ENCODE results near the gene CPSF3.

CPSF3 gene

DNA sequence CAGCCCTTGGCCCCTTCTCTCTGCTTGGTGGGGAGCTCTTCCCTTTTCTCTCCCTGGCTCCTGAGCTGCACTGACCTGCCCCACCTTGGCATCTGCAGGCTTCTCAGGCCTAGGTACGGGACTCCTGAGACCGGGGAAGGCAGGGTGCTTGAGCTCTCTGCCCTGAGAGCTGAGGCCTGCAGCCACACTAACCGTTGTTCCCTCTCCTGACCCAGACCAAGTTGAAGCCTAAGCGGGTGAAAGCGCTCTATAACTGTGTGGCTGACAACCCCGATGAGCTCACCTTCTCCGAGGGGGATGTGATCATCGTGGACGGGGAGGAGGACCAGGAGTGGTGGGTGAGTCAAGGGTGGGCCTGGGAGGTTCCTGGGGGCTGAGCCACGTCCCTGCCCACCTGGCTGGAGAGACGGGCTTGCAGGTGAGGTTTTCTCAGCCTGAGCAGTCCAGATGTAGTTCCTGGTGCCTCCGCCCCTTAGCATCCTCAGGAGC lies 22.4 kb upstream of the CPSF3 start:
- H3K36me3 Mint-ChIP-seq (ENCODE audit: insufficient read depth) = peaks cover 2% of the 10 kb centered on the region
- H3K4me3 Mint-ChIP-seq = no peak overlapping the region
- DNase-seq (ENCODE audit: low spot score in 2 of 2) (no peak), ATAC-seq (replicated peaks; ENCODE audit: extremely low read depth, poor library complexity, severe bottlenecking) (no peak)
- H3K27me3 Mint-ChIP-seq = no peaks in the 10 kb centered on the region
- H3K27ac Mint-ChIP-seq (ENCODE audit: low read depth) = peak overlapping the region; percentile 47
- peaks cover 12% of the 10 kb centered on the region for H3K4me1 Mint-ChIP-seq
- no peaks in the 10 kb centered on the region for H3K9me3 Mint-ChIP-seq

DNA sequence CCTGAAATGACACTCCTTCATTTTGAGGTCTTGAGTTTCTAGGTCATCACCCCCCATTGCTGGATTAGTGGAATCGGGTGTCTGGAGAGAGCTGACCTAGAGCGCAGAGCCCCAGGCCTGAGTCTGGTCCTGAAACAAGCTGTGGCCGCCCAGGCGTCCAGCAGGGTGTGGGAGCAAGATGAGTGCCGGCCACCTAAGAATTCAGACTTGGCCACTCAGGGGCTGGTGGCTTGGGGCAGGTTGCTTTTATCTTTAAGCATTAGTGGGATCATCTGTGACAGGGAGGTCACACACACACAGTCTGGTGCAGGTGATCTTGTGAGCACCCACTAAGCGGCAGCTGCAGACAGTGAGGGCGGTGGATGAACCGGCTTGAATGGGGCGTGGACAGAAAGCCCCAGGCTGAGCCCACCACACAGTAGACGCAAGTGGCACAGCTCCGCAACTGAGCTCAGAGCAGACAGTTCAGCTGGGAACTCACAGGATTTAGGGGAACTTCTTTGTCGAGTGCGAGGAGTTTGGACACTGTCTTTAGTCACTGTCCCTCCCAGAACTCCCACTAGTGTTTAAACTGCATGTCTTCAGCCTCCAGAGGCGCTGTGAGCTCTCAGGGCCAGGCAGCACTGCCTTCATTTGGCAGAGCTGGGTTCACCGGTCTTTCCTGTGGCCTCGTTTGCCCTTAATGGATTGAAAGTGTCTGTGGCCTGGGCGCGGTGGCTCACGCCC lies 21.6 kb upstream of the CPSF3 start:
- ATAC-seq (replicated peaks; ENCODE audit: extremely low read depth, poor library complexity, severe bottlenecking) (no peak), DNase-seq (ENCODE audit: low spot score in 2 of 2) (no peak)
- Mint-ChIP-seq H3K4me1 (peaks cover 12% of the 10 kb centered on the region), H3K27ac (ENCODE audit: low read depth) (no peak overlapping the region), H3K27me3 (no peaks in the 10 kb centered on the region), H3K9me3 (no peaks in the 10 kb centered on the region), H3K4me3 (no peak overlapping the region), H3K36me3 (ENCODE audit: insufficient read depth) (peaks cover 2% of the 10 kb centered on the region)

DNA sequence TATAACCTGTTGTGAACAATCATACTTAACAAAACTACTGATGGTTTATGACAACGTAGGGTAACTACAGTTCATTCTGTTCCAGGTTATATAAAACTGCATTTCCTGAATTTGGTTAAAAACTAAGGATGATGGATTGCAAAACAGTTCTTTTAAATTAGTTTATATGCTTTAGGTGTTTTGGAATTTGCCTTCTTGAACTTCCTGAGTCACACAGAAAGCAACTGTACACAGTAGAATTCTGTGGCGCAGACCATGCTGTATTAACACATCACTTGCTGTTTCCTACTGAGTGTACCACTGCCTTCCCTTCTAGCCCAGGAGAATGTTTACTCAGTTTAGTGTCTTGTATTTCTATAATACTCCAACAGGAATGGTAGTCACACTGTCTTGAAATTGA lies 19.5 kb upstream of the CPSF3 start:
- no peak for DNase-seq (ENCODE audit: low spot score in 2 of 2)
- Mint-ChIP-seq H3K9me3 (no peaks in the 10 kb centered on the region), H3K4me1 (peaks cover 12% of the 10 kb centered on the region), H3K4me3 (no peak overlapping the region), H3K27me3 (no peaks in the 10 kb centered on the region), H3K27ac (ENCODE audit: low read depth) (no peak overlapping the region), H3K36me3 (ENCODE audit: insufficient read depth) (peaks cover 8% of the 10 kb centered on the region)
- ATAC-seq (replicated peaks; ENCODE audit: extremely low read depth, poor library complexity, severe bottlenecking) = no peak

DNA sequence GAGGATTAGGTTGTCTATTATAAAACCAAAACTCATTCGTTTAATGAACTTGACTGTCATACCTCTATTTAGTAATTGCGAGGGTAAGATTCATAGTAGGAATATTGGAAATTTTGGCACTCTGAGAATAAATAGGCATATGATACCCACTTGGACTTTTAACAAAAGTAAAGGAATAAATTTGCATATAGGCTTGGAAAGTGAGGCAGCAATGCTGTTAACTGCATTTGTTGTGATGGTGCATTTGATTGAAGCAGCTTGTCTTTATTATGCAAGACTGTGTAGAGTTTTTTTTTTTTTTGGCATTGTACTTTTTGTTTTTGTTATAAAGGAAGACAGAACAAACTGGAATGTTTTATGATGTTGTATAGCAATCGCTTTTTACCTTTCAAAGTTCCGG lies 19.0 kb upstream of the CPSF3 start:
- Mint-ChIP-seq H3K4me3 (no peak overlapping the region), H3K9me3 (no peaks in the 10 kb centered on the region), H3K27ac (ENCODE audit: low read depth) (no peak overlapping the region), H3K27me3 (no peaks in the 10 kb centered on the region), H3K36me3 (ENCODE audit: insufficient read depth) (peaks cover 12% of the 10 kb centered on the region), H3K4me1 (peaks cover 12% of the 10 kb centered on the region)
- no peak for DNase-seq (ENCODE audit: low spot score in 2 of 2)
- ATAC-seq (replicated peaks; ENCODE audit: extremely low read depth, poor library complexity, severe bottlenecking) = no peak

DNA sequence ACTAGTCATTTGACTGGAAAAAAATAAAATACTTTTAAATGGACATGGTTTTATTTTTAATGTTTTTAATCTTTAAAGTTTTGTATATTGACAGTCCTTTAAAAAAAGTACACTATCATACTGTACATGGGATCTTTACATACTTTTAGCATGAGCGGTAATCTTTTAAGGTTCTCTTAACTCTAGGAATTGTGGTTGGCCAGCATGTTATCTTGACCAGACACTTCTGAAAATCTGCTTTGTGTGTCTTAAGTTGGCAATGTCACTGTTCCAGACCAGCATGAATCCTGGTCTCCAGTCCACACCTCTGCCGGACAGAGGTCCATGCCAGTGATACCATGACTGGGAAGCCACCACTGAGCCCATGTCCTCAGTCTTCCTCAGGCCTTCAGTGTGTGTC lies 17.8 kb upstream of the CPSF3 start:
- Mint-ChIP-seq H3K36me3 (ENCODE audit: insufficient read depth) (peaks cover 20% of the 10 kb centered on the region), H3K27ac (ENCODE audit: low read depth) (no peak overlapping the region), H3K9me3 (no peaks in the 10 kb centered on the region), H3K27me3 (no peaks in the 10 kb centered on the region), H3K4me1 (peaks cover 8% of the 10 kb centered on the region), H3K4me3 (no peak overlapping the region)
- no peak for ATAC-seq (replicated peaks; ENCODE audit: extremely low read depth, poor library complexity, severe bottlenecking)
- DNase-seq (ENCODE audit: low spot score in 2 of 2) = no peak

DNA sequence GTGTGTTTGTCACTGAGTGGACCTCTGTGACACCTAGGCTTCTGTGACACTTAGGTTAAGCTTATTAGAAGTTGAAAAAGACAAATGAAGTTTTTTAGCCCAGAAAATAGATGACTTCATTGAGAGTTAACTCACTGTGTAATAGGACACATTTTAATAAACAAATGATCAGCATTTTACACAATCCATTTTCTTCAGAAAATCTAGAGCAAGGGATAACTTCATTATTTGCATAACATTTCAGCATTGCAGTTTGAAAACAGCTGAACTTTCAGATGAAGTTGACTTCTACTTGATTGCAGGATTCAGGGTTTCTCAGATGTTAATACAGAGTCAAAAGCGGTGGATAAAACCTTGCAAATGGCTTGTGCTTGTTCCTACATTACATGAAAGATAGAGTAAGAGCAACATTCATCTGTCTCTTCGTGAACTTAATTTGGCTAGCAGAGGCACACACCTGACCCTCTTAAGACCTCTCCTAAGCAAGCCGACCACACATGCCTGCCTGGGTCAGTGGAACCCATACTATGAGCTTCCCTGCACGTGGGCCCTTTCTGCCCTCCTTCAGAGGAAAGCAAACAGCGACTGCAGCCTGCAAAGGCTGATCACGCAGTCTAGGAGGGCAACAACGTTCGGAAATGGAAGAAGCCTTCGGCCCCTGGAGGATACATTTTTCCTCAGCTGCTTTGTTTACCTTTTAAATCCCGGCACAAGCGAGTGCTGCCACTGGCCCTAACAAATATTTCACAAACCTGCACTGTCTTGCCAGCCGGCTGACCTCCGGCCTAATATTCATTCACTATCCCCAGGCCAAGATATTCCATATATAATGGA lies 16.7 kb upstream of the CPSF3 start:
- Mint-ChIP-seq H3K27me3 (no peaks in the 10 kb centered on the region), H3K36me3 (ENCODE audit: insufficient read depth) (peaks cover 29% of the 10 kb centered on the region), H3K4me1 (no peaks in the 10 kb centered on the region), H3K9me3 (no peaks in the 10 kb centered on the region), H3K27ac (ENCODE audit: low read depth) (no peak overlapping the region), H3K4me3 (no peak overlapping the region)
- ATAC-seq (replicated peaks; ENCODE audit: extremely low read depth, poor library complexity, severe bottlenecking) = no peak
- no peak for DNase-seq (ENCODE audit: low spot score in 2 of 2)

DNA sequence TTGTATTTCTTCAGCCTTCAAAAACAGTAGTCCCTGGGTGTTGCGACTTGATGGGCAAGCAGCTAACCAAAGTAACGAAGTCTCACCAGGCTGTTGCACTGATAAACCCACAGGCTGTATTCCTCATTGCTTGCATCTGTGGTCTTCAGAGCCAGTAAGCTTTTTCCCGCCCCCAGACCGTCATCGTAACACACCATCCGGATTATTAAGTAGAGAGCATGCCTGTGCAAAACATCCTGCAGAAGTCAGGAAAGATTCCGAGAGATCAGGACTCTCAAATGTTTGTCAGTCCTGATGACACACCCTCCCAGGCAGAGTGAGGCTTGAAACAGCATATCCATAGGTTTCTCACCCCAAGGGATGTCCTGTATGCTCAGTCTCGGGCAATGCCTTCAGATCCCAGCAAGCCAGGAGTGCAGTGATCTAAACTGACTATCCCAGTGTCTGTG lies 16.1 kb upstream of the CPSF3 start:
- ATAC-seq (replicated peaks; ENCODE audit: extremely low read depth, poor library complexity, severe bottlenecking) (no peak), DNase-seq (ENCODE audit: low spot score in 2 of 2) (no peak)
- no peak overlapping the region for H3K4me3 Mint-ChIP-seq
- H3K4me1 Mint-ChIP-seq = no peaks in the 10 kb centered on the region
- no peaks in the 10 kb centered on the region for H3K27me3 Mint-ChIP-seq
- peaks cover 34% of the 10 kb centered on the region for H3K36me3 Mint-ChIP-seq (ENCODE audit: insufficient read depth)
- H3K9me3 Mint-ChIP-seq = no peaks in the 10 kb centered on the region
- H3K27ac Mint-ChIP-seq (ENCODE audit: low read depth) = no peak overlapping the region

DNA sequence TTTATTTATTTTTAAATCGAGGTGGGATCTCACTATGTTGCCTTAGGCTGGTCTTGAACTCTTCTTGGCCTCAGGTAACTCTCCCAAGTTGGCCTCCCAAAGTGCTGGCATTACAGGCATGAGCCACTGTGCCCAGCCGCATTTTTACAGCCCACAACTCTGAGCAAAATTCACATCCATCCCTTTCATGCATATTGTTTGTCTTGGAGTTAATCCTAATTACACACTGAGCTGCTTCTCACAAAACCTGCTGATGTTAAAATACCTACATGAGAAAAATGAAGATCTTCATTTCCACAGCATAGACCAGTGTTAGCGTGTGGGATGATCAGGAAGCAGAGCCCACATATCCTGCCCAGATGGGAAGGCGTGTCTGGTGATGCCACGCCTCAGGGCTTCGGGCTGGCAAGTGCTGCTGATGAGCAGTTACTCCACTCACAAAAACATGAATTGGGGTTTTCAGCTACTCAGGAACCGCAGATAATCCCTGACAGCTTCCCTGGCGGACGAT lies 14.8 kb upstream of the CPSF3 start:
- DNase-seq (ENCODE audit: low spot score in 2 of 2) (no peak), ATAC-seq (replicated peaks; ENCODE audit: extremely low read depth, poor library complexity, severe bottlenecking) (no peak)
- no peak overlapping the region for H3K4me3 Mint-ChIP-seq
- peaks cover 39% of the 10 kb centered on the region for H3K36me3 Mint-ChIP-seq (ENCODE audit: insufficient read depth)
- H3K4me1 Mint-ChIP-seq = peaks cover under 1% of the 10 kb centered on the region
- no peak overlapping the region for H3K27ac Mint-ChIP-seq (ENCODE audit: low read depth)
- no peaks in the 10 kb centered on the region for H3K27me3 Mint-ChIP-seq
- no peaks in the 10 kb centered on the region for H3K9me3 Mint-ChIP-seq

DNA sequence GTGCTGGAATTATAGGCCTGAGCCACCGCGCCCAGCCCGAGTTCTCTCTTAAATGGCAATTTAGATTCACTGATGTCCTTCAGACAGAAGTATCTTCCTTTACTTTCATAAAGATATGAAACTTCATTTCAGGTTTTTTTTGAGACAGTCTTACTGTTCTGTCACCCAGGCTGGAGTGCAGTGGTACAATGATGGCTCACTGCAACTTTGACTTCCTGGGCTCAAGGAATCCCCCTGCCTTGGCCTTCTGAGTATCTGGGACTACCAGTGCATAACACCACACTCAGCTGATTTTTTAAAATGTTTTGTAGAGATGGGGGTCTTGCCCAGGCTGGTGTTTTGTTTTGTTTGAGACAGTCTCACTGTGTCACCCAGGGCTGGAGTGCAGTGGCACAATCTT lies 13.3 kb upstream of the CPSF3 start:
- H3K27me3 Mint-ChIP-seq = no peaks in the 10 kb centered on the region
- no peaks in the 10 kb centered on the region for H3K9me3 Mint-ChIP-seq
- no peak overlapping the region for H3K27ac Mint-ChIP-seq (ENCODE audit: low read depth)
- ATAC-seq (replicated peaks; ENCODE audit: extremely low read depth, poor library complexity, severe bottlenecking) (peak; percentile 24), DNase-seq (ENCODE audit: low spot score in 2 of 2) (no peak)
- peaks cover 45% of the 10 kb centered on the region for H3K36me3 Mint-ChIP-seq (ENCODE audit: insufficient read depth)
- peaks cover 11% of the 10 kb centered on the region for H3K4me1 Mint-ChIP-seq
- no peak overlapping the region for H3K4me3 Mint-ChIP-seq

DNA sequence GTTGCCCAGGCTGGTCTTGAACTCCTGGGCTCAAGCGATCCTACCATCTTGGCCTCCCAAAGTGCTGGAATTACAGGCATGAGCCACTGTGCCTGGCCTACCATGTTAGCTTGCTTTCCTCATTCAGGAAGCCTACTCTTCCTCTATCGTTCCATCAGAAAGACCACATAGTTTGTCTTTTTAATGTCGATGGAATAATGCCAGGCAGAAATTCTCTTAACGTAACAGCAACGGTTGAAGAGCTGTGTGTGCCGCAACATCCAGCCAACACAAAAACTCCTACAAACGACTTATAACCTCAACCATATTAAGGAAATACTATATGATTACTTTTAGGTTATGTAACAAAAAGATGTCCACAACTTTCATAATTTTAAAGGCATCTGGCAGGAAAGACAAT lies 10.7 kb upstream of the CPSF3 start:
- H3K4me1 Mint-ChIP-seq = peaks cover 28% of the 10 kb centered on the region
- H3K27ac Mint-ChIP-seq (ENCODE audit: low read depth) = no peak overlapping the region
- H3K4me3 Mint-ChIP-seq = no peak overlapping the region
- peaks cover 48% of the 10 kb centered on the region for H3K36me3 Mint-ChIP-seq (ENCODE audit: insufficient read depth)
- DNase-seq (ENCODE audit: low spot score in 2 of 2) = no peak
- H3K27me3 Mint-ChIP-seq = no peaks in the 10 kb centered on the region
- ATAC-seq (replicated peaks; ENCODE audit: extremely low read depth, poor library complexity, severe bottlenecking) = no peak
- H3K9me3 Mint-ChIP-seq = no peaks in the 10 kb centered on the region

DNA sequence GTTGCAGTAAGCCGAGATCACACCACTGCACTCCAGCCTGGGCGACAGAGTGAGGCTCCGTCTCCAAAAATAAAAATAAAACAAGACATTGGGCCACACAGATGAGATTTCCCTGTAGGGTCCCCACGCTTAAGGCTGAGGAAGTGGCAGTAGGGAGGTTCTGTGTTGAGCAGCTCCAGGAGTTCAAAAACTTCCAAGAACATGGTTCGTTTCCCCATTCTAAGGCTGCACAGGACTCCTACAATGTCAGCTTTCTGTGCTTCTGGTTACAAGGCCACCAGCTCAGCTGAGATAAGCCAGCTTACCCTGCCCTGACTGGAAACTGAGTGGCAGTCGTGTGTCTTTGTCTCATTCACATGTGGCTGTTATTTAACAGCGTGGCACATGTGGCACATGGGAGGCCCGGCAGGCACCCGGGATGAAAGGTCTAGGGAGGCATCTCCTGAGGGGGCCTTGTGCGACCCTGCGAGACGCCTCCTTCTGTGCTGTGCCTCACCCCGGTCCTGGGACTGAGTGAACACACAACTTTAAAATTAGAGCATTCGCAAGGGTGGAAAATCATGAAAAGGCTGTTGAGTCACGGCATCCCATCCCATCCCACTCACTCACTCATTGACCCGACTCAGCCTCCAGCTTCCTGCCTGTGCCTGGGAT lies 7.8 kb upstream of the CPSF3 start:
- ATAC-seq (replicated peaks; ENCODE audit: extremely low read depth, poor library complexity, severe bottlenecking) = no peak
- no peak for DNase-seq (ENCODE audit: low spot score in 2 of 2)
- peaks cover 37% of the 10 kb centered on the region for H3K36me3 Mint-ChIP-seq (ENCODE audit: insufficient read depth)
- H3K4me1 Mint-ChIP-seq = peaks cover 50% of the 10 kb centered on the region
- no peak overlapping the region for H3K4me3 Mint-ChIP-seq
- H3K27ac Mint-ChIP-seq (ENCODE audit: low read depth) = no peak overlapping the region
- H3K27me3 Mint-ChIP-seq = no peaks in the 10 kb centered on the region
- no peaks in the 10 kb centered on the region for H3K9me3 Mint-ChIP-seq

DNA sequence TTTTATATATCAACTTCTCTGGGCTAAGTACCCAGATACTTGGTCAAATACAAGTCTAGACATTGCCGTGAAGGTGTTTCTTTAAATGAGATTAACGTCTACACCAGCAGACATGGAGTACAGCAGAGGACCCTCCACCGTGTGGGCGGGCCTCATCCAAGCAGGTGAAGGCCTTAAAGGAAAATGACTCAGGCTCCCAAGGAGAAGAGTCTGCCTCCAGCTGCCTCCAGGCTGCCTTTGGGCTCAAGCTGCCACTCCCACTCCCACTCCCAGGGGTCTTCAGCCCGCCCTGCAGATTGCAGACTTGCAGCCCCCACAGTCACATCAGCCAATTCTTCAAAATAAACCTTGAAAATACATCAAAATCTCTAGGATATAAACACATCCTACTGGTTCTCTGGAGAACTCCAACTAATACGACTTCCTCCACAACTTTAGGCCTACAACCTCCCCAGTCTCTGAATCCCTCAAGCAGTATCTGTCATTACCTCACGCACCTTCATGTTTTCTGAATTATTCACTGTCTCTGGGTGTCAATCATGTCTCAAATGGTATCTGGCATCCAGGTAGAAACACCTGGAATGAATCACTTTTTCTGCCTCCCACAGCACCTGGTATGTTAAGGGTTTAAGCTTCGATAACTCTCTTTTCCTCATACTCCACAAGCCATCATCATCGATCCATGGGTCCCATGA lies 7.0 kb upstream of the CPSF3 start:
- ATAC-seq (replicated peaks; ENCODE audit: extremely low read depth, poor library complexity, severe bottlenecking) (no peak), DNase-seq (ENCODE audit: low spot score in 2 of 2) (no peak)
- Mint-ChIP-seq H3K9me3 (no peaks in the 10 kb centered on the region), H3K4me3 (peak overlapping the region; percentile 1), H3K27me3 (no peaks in the 10 kb centered on the region), H3K4me1 (peaks cover 53% of the 10 kb centered on the region), H3K36me3 (ENCODE audit: insufficient read depth) (peaks cover 30% of the 10 kb centered on the region), H3K27ac (ENCODE audit: low read depth) (peak overlapping the region; percentile 63)

Measured in central memory CD8-positive, alpha-beta T cell (primary cell).